ENCODE data around the gene VPS45. TPM values are rescaled to one million over a fixed set of nuclear protein-coding genes. Genes with fewer than 3 reads are reported as not detected.

Gene VPS45
- total RNA-seq, 1 experiment from 2014 or later, result 47.8 TPM

- CTCF ChIA-PET, result no interaction called here
- H4K20me1 ChIP-seq (ENCODE audit: low read length), result no peaks in the 10 kb centered on the region
- no peaks in the 10 kb centered on the region for H3K9me2 ChIP-seq (replicated peaks; ENCODE audit: low read length)
- H3K9me3 ChIP-seq (ENCODE audit: low read length), result no peaks in the 10 kb centered on the region
- H3K27ac ChIP-seq (ENCODE audit: low read length), result no peak overlapping the region
- ATAC-seq, result no peak
- BruUV-seq (replicated peaks), result no TSS peak
- H3K79me2 ChIP-seq (ENCODE audit: low read length), result no peaks in the 10 kb centered on the region
- H3K9ac ChIP-seq (ENCODE audit: low read length), result no peak overlapping the region
- no peaks in the 10 kb centered on the region for H3K27me3 ChIP-seq (ENCODE audit: low read length)
- H3K4me1 ChIP-seq (ENCODE audit: insufficient read depth, low read length), result no peaks in the 10 kb centered on the region
- H3K4me3 ChIP-seq (ENCODE audit: low read length), result no peak overlapping the region
- POLR2A ChIA-PET (ENCODE audit: unreplicated experiment), result interaction anchor here (0.5 kb wide), 1 partner anchor 1141 kb away, joined by 3 read pairs; no protein-coding TSS in a partner anchor
- H2AFZ ChIP-seq (ENCODE audit: low read length), result no peak overlapping the region
- TF ChIP-seq EZH2 (IDR thresholded peaks at IDR 0.05; ENCODE audit: low read length, unreplicated experiment) (no peak), CTCF (conservative IDR thresholded peaks at IDR 0.05; ENCODE audit: low read depth, low read length) (no peak), EZH2phosphoT487 (IDR thresholded peaks at IDR 0.05; ENCODE audit: borderline replicate concordance, low read length) (no peak)
- H3K4me2 ChIP-seq (ENCODE audit: low read length), result no peak overlapping the region
- DNase-seq, result no peak
- H3K36me3 ChIP-seq (ENCODE audit: low read depth, low read length), result peaks cover 38% of the 10 kb centered on the region
- no peaks in the 10 kb centered on the region for H3F3A ChIP-seq (ENCODE audit: low read length, unreplicated experiment)
- intact Hi-C loops (cut with micrococcal nuclease), result no loop called here
Measured at GRCh38 chr1:150076985-150077384, 9.4 kb downstream of the VPS45 start.

GRCh38 chr1:150080784-150081183, 13.2 kb downstream of the VPS45 start:
- Histone ChIP-seq H3F3A (ENCODE audit: low read length, unreplicated experiment) (no peaks in the 10 kb centered on the region), H3K36me3 (ENCODE audit: low read depth, low read length) (peaks cover 58% of the 10 kb centered on the region), H3K9me2 (replicated peaks; ENCODE audit: low read length) (no peaks in the 10 kb centered on the region), H3K4me1 (ENCODE audit: insufficient read depth, low read length) (no peaks in the 10 kb centered on the region), H3K9ac (ENCODE audit: low read length) (no peak overlapping the region), H2AFZ (ENCODE audit: low read length) (no peak overlapping the region), H3K4me3 (ENCODE audit: low read length) (no peak overlapping the region), H3K27ac (ENCODE audit: low read length) (no peak overlapping the region), H3K27me3 (ENCODE audit: low read length) (no peaks in the 10 kb centered on the region), H3K9me3 (ENCODE audit: low read length) (no peaks in the 10 kb centered on the region), H4K20me1 (ENCODE audit: low read length) (no peaks in the 10 kb centered on the region), H3K79me2 (ENCODE audit: low read length) (no peaks in the 10 kb centered on the region), H3K4me2 (ENCODE audit: low read length) (no peak overlapping the region)
- ChIA-PET POLR2A (ENCODE audit: unreplicated experiment) (no interaction called here), CTCF (no interaction called here)
- intact Hi-C loops (cut with micrococcal nuclease), result no loop called here
- TF ChIP-seq CTCF (conservative IDR thresholded peaks at IDR 0.05; ENCODE audit: low read depth, low read length), result no peak
- no peak for TF ChIP-seq EZH2phosphoT487 (IDR thresholded peaks at IDR 0.05; ENCODE audit: borderline replicate concordance, low read length)
- TF ChIP-seq EZH2 (IDR thresholded peaks at IDR 0.05; ENCODE audit: low read length, unreplicated experiment), result no peak
- BruUV-seq (replicated peaks), result no TSS peak
- ATAC-seq (no peak), DNase-seq (no peak)

DNA sequence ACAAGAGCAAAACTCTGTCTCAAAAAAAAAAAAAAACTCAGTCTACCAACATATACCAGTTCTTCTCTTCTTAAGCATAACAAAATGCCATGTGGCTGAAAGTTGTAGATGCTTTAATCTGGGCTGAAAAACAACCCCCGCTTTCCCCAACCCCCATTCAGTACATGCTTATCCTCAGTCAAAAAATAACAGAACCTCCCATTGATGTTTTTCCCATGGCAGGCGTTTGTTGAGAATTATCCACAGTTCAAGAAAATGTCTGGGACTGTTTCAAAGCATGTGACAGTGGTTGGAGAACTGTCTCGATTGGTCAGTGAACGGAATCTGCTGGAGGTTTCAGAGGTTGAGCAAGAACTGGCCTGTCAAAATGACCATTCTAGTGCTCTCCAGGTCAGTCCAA, 14.9 kb downstream of the VPS45 start:
- no peak overlapping the region for H2AFZ ChIP-seq (ENCODE audit: low read length)
- no peaks in the 10 kb centered on the region for H3F3A ChIP-seq (ENCODE audit: low read length, unreplicated experiment)
- no peaks in the 10 kb centered on the region for H3K4me1 ChIP-seq (ENCODE audit: insufficient read depth, low read length)
- no peaks in the 10 kb centered on the region for H3K9me3 ChIP-seq (ENCODE audit: low read length)
- no peaks in the 10 kb centered on the region for H3K27me3 ChIP-seq (ENCODE audit: low read length)
- no peaks in the 10 kb centered on the region for H3K79me2 ChIP-seq (ENCODE audit: low read length)
- no peak for ATAC-seq
- TF ChIP-seq CTCF (conservative IDR thresholded peaks at IDR 0.05; ENCODE audit: low read depth, low read length) (no peak), EZH2phosphoT487 (IDR thresholded peaks at IDR 0.05; ENCODE audit: borderline replicate concordance, low read length) (no peak), EZH2 (IDR thresholded peaks at IDR 0.05; ENCODE audit: low read length, unreplicated experiment) (no peak)
- H3K36me3 ChIP-seq (ENCODE audit: low read depth, low read length), result peaks cover 57% of the 10 kb centered on the region
- BruUV-seq (replicated peaks), result no TSS peak
- no peak overlapping the region for H3K4me2 ChIP-seq (ENCODE audit: low read length)
- DNase-seq, result no peak
- no peaks in the 10 kb centered on the region for H4K20me1 ChIP-seq (ENCODE audit: low read length)
- ChIA-PET POLR2A (ENCODE audit: unreplicated experiment) (no interaction called here), CTCF (no interaction called here)
- no peak overlapping the region for H3K9ac ChIP-seq (ENCODE audit: low read length)
- H3K9me2 ChIP-seq (replicated peaks; ENCODE audit: low read length), result no peaks in the 10 kb centered on the region
- no peak overlapping the region for H3K27ac ChIP-seq (ENCODE audit: low read length)
- intact Hi-C loops (cut with micrococcal nuclease), result no loop called here
- no peak overlapping the region for H3K4me3 ChIP-seq (ENCODE audit: low read length)

All from PC-3 (cell line).